PFSK-1 (cell line): ENCODE data around the gene SLC22A23.

Source experiments
- FOXP2 ChIP-seq: optimal IDR thresholded peaks from 2 replicates; pipeline ENCODE3; 2011; ENCODE audit warnings: borderline replicate concordance, control low read depth, inconsistent platforms; ENCODE audit not compliant: insufficient read depth; ENCODE audit errors: extremely low read length, extremely low read depth
- POLR2AphosphoS5 ChIP-seq: IDR thresholded peaks from 2 replicates; pipeline ENCODE4 v1.6.1; 2012; ENCODE audit warnings: low read depth, mild to moderate bottlenecking, control low read depth, low read length, moderate library complexity
- SIN3A ChIP-seq: IDR thresholded peaks from 2 replicates; pipeline ENCODE4 v1.6.1; 2012; ENCODE audit warnings: mild to moderate bottlenecking, low read length, moderate library complexity, borderline replicate concordance; ENCODE audit not compliant: insufficient read depth
- TAF1 ChIP-seq: IDR thresholded peaks from 2 replicates; pipeline ENCODE4 v1.6.1; 2012; ENCODE audit warnings: low read length, control low read depth, borderline replicate concordance; ENCODE audit not compliant: insufficient read depth
- TF ChIP-seq, protein P1 (sequence below), 2 experiments: IDR thresholded peaks; 2 replicates each; pipeline versions ENCODE4 v1.6.1 to v1.8.0; 2011 to 2012; ENCODE audit warnings: low read depth in 2 of 2, low read length in 2 of 2, control low read depth in 1 of 2, inconsistent platforms in 1 of 2, mild to moderate bottlenecking in 1 of 2, moderate library complexity in 1 of 2; ENCODE audit not compliant: insufficient read depth in 1 of 2

The SLC22A23 gene

DNA sequence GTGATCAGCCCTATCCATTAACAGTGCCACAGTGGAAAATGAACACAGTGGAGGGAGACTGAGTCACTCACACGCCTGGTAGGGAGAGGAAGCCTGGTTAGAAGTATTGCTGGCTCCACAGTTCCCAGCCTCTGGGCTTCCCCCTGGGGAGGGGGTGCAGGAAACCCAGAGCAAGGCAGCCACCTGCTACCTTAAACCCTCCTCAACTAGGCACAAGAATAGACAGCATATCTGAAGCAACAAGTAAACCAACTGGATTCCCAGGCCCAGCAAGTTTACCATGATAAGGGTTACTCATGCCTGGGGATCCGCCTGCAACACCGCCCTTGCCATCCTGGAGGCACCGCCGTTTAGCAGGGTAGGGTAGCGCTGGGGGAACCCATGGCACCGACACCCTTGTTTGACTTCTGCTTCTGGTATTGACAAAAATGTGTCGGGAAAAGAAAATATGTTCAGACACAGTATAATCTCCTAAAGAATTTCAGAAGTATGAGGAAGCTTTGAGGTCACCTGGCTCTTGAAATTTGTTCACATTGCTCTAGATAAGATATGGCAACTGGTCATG lies 38.3 kb downstream of the SLC22A23 start:
- TF ChIP-seq, protein P1, sequence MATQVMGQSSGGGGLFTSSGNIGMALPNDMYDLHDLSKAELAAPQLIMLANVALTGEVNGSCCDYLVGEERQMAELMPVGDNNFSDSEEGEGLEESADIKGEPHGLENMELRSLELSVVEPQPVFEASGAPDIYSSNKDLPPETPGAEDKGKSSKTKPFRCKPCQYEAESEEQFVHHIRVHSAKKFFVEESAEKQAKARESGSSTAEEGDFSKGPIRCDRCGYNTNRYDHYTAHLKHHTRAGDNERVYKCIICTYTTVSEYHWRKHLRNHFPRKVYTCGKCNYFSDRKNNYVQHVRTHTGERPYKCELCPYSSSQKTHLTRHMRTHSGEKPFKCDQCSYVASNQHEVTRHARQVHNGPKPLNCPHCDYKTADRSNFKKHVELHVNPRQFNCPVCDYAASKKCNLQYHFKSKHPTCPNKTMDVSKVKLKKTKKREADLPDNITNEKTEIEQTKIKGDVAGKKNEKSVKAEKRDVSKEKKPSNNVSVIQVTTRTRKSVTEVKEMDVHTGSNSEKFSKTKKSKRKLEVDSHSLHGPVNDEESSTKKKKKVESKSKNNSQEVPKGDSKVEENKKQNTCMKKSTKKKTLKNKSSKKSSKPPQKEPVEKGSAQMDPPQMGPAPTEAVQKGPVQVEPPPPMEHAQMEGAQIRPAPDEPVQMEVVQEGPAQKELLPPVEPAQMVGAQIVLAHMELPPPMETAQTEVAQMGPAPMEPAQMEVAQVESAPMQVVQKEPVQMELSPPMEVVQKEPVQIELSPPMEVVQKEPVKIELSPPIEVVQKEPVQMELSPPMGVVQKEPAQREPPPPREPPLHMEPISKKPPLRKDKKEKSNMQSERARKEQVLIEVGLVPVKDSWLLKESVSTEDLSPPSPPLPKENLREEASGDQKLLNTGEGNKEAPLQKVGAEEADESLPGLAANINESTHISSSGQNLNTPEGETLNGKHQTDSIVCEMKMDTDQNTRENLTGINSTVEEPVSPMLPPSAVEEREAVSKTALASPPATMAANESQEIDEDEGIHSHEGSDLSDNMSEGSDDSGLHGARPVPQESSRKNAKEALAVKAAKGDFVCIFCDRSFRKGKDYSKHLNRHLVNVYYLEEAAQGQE (IDR thresholded peaks at IDR 0.05; ENCODE audit: insufficient read depth in 1 of 2, low read depth in 2 of 2, low read length in 2 of 2), result no peak
- TF ChIP-seq FOXP2, result no peak
- no peak for TF ChIP-seq POLR2AphosphoS5
- no peak for TF ChIP-seq TAF1
- no peak for TF ChIP-seq SIN3A

DNA sequence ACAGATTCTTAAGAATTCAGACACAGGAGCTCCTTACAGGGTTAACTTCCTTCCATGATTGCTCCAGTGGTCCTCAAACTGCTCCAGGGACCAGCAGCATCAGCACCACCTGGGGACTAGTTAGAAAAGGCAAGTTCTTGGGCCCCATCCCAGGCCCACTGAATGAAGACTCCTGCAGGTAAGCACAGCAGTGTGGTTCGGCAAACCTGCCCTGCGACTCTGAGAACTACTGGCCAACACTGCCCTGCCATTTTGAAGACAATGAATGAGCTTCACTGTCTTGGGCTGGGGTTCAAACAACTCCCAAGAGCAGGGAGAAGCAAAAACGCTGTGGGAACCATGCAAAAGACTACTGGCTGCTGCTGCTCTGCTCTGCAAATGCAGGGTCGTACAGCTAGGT lies 39.4 kb downstream of the SLC22A23 start:
- TF ChIP-seq POLR2AphosphoS5, result no peak
- no peak for TF ChIP-seq SIN3A
- no peak for TF ChIP-seq FOXP2
- TF ChIP-seq, protein P1 (IDR thresholded peaks at IDR 0.05; ENCODE audit: insufficient read depth in 1 of 2, low read depth in 2 of 2, low read length in 2 of 2), result no peak
- TF ChIP-seq TAF1, result no peak

DNA sequence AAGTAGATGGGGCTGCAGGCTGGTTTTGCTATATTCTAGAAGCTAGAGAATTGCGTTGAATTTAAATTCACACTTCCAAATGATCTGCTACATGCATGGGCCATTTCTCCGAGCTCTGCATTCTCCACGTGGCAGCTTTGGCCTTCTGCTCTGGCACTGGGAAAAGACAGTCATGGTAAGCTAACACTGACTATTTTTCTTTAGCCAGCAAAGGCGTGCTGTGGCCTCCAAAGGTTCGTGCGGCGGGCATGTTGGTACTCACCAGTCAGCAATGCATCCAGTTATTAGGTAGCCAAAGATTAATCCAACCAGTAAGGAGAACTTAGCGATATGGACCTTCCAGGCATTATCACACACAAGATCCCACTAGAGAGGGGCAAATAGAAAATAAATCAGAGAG lies 41.4 kb downstream of the SLC22A23 start:
- TF ChIP-seq, protein P1 (IDR thresholded peaks at IDR 0.05; ENCODE audit: insufficient read depth in 1 of 2, low read depth in 2 of 2, low read length in 2 of 2), result no peak
- TF ChIP-seq FOXP2, result no peak
- TF ChIP-seq POLR2AphosphoS5, result no peak
- no peak for TF ChIP-seq TAF1
- no peak for TF ChIP-seq SIN3A

DNA sequence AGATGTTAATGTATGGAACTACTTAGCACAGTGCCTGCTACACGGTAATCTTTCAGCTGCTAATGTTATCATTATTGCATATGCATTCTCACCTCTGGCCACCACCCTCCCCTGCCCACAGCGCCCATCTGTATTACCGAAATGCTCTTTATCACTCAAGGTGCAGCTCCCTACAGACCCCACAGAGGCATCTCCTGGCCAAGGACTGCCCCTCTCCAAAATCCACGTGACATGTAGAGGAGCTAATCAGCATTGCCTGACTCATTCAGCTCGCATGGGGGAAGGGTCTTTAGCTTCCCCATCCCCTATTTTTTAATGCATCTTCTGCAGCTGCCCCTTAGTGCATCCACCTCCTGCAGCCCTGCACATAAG lies 41.8 kb downstream of the SLC22A23 start:
- no peak for TF ChIP-seq SIN3A
- no peak for TF ChIP-seq TAF1
- TF ChIP-seq POLR2AphosphoS5, result no peak
- TF ChIP-seq, protein P1 (IDR thresholded peaks at IDR 0.05; ENCODE audit: insufficient read depth in 1 of 2, low read depth in 2 of 2, low read length in 2 of 2), result no peak
